HUDEP-2 (cell line): ENCODE measurements around the gene ZFP36L1.

Source experiments
- DNase-seq, 76 experiments: peaks; one replicate each; lab custom pipeline; 2025; ENCODE audit not compliant: unreplicated experiment in 76 of 76; lab: John Stamatoyannopoulos, UW

ZFP36L1 gene

GRCh38 chr14:68797121-68797670, 4.3 kb upstream of the ZFP36L1 start:
- DNase-seq, result peak in 65 of 76 experiments; percentile 11 to 78 (median 56)

- DNase-seq, result peak in 13 of 76 experiments; percentile 18 to 68 (median 51)
Observed at GRCh38 chr14:68796418-68797101, 3.7 kb upstream of the ZFP36L1 start.

GRCh38 chr14:68795597-68796417, 2.9 kb upstream of the ZFP36L1 start:
- DNase-seq, result peak in 65 of 76 experiments; percentile 15 to 79 (median 62)

GRCh38 chr14:68794851-68795596, 2.2 kb upstream of the ZFP36L1 start:
- peak in 31 of 76 experiments; percentile 7 to 67 (median 43) for DNase-seq

GRCh38 chr14:68794130-68794850, 1.4 kb upstream of the ZFP36L1 start:
- DNase-seq, result peak in 53 of 76 experiments; percentile 13 to 77 (median 50)

GRCh38 chr14:68793734-68794129, 865 bp upstream of the ZFP36L1 start:
- DNase-seq, result peak in 9 of 76 experiments; percentile 49 to 65 (median 53)

- DNase-seq, result no peak
Observed at GRCh38 chr14:68792678-68792978, 239 bp downstream of the ZFP36L1 start.

GRCh38 chr14:68791902-68792677, 777 bp downstream of the ZFP36L1 start:
- peak in 5 of 76 experiments; percentile 22 to 47 (median 33) for DNase-seq

GRCh38 chr14:68791078-68791901, 1.6 kb downstream of the ZFP36L1 start:
- DNase-seq, result peak in 2 of 76 experiments; percentile 20 to 26

- DNase-seq, result no peak
Observed at GRCh38 chr14:68790644-68791077, 2.2 kb downstream of the ZFP36L1 start.

GRCh38 chr14:68789821-68790643, 2.8 kb downstream of the ZFP36L1 start:
- DNase-seq, result no peak

GRCh38 chr14:68788996-68789820, 3.7 kb downstream of the ZFP36L1 start:
- peak in 71 of 76 experiments; percentile 12 to 83 (median 64) for DNase-seq

GRCh38 chr14:68788275-68788995, 4.4 kb downstream of the ZFP36L1 start:
- no peak for DNase-seq

GRCh38 chr14:68787092-68787992, 5.5 kb downstream of the ZFP36L1 start:
- DNase-seq, result no peak

GRCh38 chr14:68786491-68787091, 6.3 kb downstream of the ZFP36L1 start:
- DNase-seq, result no peak
